ENCODE measurements around the gene TRNAU1AP.
"Not testable (repeated sequence)": the region's sequence is repeated elsewhere in the genome, so short reads cannot be mapped to it uniquely, and the experiment has no call there.

TRNAU1AP gene

GRCh38 chr1:28566931-28567330 is 14.0 kb downstream of the TRNAU1AP start:
- H3K4me3 ChIP-seq (ENCODE audit: low read depth, low read length): no peak overlapping the region
- DNase-seq (ENCODE audit: low read depth): no peak

- H3K4me3 ChIP-seq (ENCODE audit: low read depth, low read length): no peak overlapping the region
These were observed 19.0 kb downstream of the TRNAU1AP start for GRCh38 chr1:28571911-28572310.

GRCh38 chr1:28572891-28573290 is 20.0 kb downstream of the TRNAU1AP start:
- not testable (repeated sequence) for H3K4me3 ChIP-seq (ENCODE audit: low read depth, low read length); DNase-seq (ENCODE audit: low read depth)

More at GRCh38 chr1:28571911-28572310, 19.0 kb downstream of the TRNAU1AP start:
- no peak for DNase-seq (ENCODE audit: low read depth)

- no peak for DNase-seq (ENCODE audit: low read depth)
- no peak overlapping the region for H3K4me3 ChIP-seq (ENCODE audit: low read depth, low read length)
These were observed 20.7 kb downstream of the TRNAU1AP start for GRCh38 chr1:28573564-28573963.

- no peak for DNase-seq (ENCODE audit: low read depth)
These were observed 24.3 kb downstream of the TRNAU1AP start for GRCh38 chr1:28577052-28577678.

GRCh38 chr1:28577738-28578536 is 25.1 kb downstream of the TRNAU1AP start:
- no peak for DNase-seq (ENCODE audit: low read depth)
- no peak overlapping the region for H3K4me3 ChIP-seq (ENCODE audit: low read depth, low read length)

More at GRCh38 chr1:28577052-28577678, 24.3 kb downstream of the TRNAU1AP start:
- no peak overlapping the region for H3K4me3 ChIP-seq (ENCODE audit: low read depth, low read length)

- no peak overlapping the region for H3K4me3 ChIP-seq (ENCODE audit: low read depth, low read length)
- DNase-seq (ENCODE audit: low read depth): no peak
These were observed 25.9 kb downstream of the TRNAU1AP start for GRCh38 chr1:28578696-28579218.

GRCh38 chr1:28579401-28579800 is 26.5 kb downstream of the TRNAU1AP start:
- no peak overlapping the region for H3K4me3 ChIP-seq (ENCODE audit: low read depth, low read length)

GRCh38 chr1:28580722-28581530 is 28.0 kb downstream of the TRNAU1AP start:
- H3K4me3 ChIP-seq (ENCODE audit: low read depth, low read length): peak overlapping the region; percentile 94

More at GRCh38 chr1:28579401-28579800, 26.5 kb downstream of the TRNAU1AP start:
- DNase-seq (ENCODE audit: low read depth): no peak

GRCh38 chr1:28581531-28582247 is 28.8 kb downstream of the TRNAU1AP start:
- peak; percentile 85 for DNase-seq (ENCODE audit: low read depth)

More at GRCh38 chr1:28580722-28581530, 28.0 kb downstream of the TRNAU1AP start:
- no peak for DNase-seq (ENCODE audit: low read depth)

GRCh38 chr1:28582248-28582615 is 29.3 kb downstream of the TRNAU1AP start:
- no peak for DNase-seq (ENCODE audit: low read depth)
- H3K4me3 ChIP-seq (ENCODE audit: low read depth, low read length): peak overlapping the region; percentile 94

More at GRCh38 chr1:28581531-28582247, 28.8 kb downstream of the TRNAU1AP start:
- peak overlapping the region; percentile 94 for H3K4me3 ChIP-seq (ENCODE audit: low read depth, low read length)

- H3K4me3 ChIP-seq (ENCODE audit: low read depth, low read length); DNase-seq (ENCODE audit: low read depth): not testable (repeated sequence)
These were observed 33.9 kb downstream of the TRNAU1AP start for GRCh38 chr1:28586585-28587391.

GRCh38 chr1:28591708-28592320 is 38.9 kb downstream of the TRNAU1AP start, which contains the start of gene RAB42:
Gene RAB42 (plus strand): TSS chr1:28592265. CDS start chr1:28592512, 247 bp downstream.
- DNase-seq (ENCODE audit: low read depth): no peak
- H3K4me3 ChIP-seq (ENCODE audit: low read depth, low read length): peak within 1 kb of the TSS; percentile 53

- H3K4me3 ChIP-seq (ENCODE audit: low read depth, low read length): peak overlapping the region; percentile 53
- DNase-seq (ENCODE audit: low read depth): no peak
These were observed 39.6 kb downstream of the TRNAU1AP start for GRCh38 chr1:28592321-28593071.

- H3K4me3 ChIP-seq (ENCODE audit: low read depth, low read length); DNase-seq (ENCODE audit: low read depth): not testable (repeated sequence)
These were observed 41.1 kb downstream of the TRNAU1AP start for GRCh38 chr1:28593988-28594356.

- not testable (repeated sequence) for H3K4me3 ChIP-seq (ENCODE audit: low read depth, low read length); DNase-seq (ENCODE audit: low read depth)
These were observed 42.0 kb downstream of the TRNAU1AP start for GRCh38 chr1:28594686-28595411.
